Stimulated activated CD4-positive, alpha-beta T cell treated with anti-CD3 and anti-CD28 coated beads, Interleukin-12 subunit alpha, Interleukin-12 subunit beta, amount 100 ng/mL, for 4 hours (primary cell): ENCODE results near the gene NR1H4.
"Not testable (repeated sequence)": the region's sequence is repeated elsewhere in the genome, so short reads cannot be mapped to it uniquely, and the experiment has no call there.

ENCODE experiments used
- DNase-seq: peaks from one replicate; pipeline ENCODE4 v3.0.0-alpha.2; 2020

The NR1H4 gene

DNA sequence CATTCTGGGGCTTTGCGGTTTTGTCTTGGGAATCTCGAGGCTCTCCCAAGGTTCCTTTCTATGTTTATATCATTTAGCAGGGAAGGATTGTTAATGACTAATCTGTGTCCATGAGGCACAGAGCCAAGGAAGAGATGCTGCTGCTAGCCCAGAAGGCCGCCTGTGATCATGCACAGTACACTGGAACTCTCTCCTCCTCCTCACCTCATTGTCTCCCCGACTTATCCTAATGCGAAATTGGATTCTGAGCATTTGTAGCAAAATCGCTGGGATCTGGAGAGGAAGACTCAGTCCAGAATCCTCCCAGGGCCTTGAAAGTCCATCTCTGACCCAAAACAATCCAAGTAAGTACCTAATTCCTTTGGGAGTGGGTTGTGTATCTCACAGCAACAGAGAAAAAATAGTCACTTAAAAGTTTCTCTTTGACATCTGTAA, at the start of gene NR1H4:
Gene NR1H4 (plus strand): TSS at position 151 of the 435 bp plus-strand sequence. CDS start 19,458 bp downstream, outside the sequence.
- DNase-seq = no peak

- no peak for DNase-seq
These were observed 47.5 kb upstream of the NR1H4 start for GRCh38 chr12:100426145-100426544.

- DNase-seq = no peak
These were observed 46.6 kb upstream of the NR1H4 start for GRCh38 chr12:100427078-100427477.

DNA sequence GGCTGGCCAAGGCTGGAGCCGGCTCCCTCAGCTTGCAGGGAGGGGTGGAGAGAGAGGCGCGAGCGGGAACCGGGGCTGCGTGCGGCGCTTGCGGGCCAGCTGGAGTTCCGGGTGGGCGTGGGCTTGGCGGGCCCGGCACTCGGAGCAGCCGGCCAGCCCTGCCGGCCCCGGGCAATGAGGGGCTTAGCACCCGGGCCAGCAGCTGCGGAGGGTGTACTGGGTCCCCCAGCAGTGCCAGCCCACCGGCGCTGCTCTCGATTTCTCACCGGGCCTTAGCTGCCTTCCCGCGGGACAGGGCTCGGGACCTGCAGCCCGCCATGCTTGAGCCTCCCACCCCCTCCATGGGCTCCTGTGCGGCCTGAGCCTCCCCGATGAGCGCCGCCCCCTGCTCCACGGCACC, 43.4 kb upstream of the NR1H4 start:
- not testable (repeated sequence) for DNase-seq

DNA sequence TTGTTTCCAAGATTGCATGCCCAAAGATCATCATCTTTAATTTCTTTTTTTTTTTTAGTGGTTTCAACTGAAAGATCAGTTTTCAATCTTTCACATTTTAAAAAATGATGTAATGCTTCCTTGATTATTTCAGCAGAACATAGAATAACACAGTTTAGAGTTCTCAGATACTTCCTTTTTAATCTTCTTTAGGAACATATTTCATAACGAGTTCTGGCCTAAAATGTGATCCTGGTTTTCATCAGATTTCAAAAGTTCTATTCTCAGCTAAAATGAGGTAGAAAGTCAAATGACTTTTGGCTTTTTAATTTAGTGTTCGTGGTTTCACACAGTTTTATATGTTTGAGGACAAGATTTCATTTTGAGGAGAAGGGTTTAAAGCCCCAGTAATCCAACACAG, 40.0 kb upstream of the NR1H4 start:
- no peak for DNase-seq

DNA sequence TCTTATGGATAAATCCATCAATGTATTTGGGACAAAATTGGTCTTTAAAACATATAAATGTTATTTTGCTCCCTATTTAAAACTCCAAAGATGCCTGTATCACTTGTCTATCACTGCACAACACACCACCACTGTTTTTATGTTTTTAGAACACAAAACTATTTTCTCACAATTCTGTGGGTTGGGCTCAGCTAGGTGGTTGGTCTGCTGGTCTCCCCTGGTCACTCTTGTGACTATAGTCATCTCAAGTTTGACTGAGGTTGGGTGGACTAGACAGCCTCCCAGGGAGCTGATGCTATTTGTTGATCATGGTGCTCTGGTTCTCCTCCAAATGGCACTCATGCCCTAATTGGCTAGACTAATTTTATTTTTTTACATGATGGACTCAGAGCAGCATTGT, 39.5 kb upstream of the NR1H4 start:
- no peak for DNase-seq

DNA sequence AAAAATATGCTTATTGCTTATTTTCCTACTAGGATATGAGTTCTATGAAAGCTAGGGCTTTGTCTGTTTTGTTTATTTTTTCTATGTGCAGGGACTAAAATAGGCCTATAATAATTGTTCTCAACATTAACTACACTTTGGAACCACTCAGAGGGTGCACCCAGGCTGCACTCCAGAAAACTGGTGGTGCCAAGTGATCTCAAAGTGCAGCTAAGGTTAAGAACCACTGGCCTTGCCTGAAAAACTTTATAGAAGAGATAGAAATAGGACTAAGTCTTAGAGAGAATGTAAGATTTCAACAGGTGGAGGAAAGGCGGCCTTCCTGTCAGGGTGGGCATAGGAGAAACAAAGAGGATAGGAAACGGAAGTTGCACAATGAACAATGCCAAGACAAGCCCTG, 37.7 kb upstream of the NR1H4 start:
- no peak for DNase-seq

GRCh38 chr12:100437038-100437841, 36.4 kb upstream of the NR1H4 start:
- no peak for DNase-seq

DNA sequence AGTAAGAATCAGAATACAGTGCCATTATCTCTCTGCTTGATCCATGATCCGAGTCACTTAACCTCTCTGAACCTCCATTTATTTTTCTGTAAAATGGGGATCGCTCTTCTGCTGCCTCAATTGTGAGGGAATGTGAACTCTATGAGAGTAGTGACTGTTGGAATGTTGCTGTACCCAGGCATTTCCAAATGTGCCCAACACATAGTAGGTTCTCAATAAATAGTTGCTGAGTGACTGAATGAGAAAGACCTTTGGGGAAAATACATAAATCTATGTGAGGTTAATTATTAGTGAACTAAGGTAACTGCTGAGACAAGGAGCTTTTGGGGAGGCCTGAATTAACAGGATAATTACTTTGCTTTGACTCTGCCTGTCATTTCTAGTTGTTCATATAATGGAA, 33.9 kb upstream of the NR1H4 start:
- DNase-seq = no peak

DNA sequence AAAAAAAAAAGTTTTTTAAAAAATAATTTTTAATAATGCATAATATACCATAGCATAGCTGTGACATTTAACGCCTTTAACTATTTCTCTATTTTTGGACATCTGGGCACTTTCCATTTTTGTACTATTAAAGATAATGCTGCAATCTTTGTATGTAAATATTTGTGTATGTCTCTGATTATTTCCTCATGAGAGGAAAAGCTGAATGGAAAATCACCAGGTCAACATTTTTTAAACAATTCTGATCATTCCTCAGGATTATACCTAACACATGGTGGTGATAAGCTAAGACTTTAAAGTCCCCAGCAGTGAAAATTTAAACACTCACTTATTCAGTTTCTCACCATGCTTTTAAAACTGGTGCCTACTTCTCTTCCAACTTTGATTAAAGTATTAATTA, 31.3 kb upstream of the NR1H4 start:
- DNase-seq = no peak

- no peak for DNase-seq
These were observed 30.2 kb upstream of the NR1H4 start for GRCh38 chr12:100443434-100443833.

GRCh38 chr12:100445081-100445481, 28.6 kb upstream of the NR1H4 start:
- no peak for DNase-seq

- DNase-seq = no peak
These were observed 26.3 kb upstream of the NR1H4 start for GRCh38 chr12:100447381-100447780.

GRCh38 chr12:100448656-100449055, 25.0 kb upstream of the NR1H4 start:
- no peak for DNase-seq

- no peak for DNase-seq
These were observed 22.9 kb upstream of the NR1H4 start for GRCh38 chr12:100450735-100451134.

GRCh38 chr12:100453951-100454350, 19.7 kb upstream of the NR1H4 start:
- no peak for DNase-seq

DNA sequence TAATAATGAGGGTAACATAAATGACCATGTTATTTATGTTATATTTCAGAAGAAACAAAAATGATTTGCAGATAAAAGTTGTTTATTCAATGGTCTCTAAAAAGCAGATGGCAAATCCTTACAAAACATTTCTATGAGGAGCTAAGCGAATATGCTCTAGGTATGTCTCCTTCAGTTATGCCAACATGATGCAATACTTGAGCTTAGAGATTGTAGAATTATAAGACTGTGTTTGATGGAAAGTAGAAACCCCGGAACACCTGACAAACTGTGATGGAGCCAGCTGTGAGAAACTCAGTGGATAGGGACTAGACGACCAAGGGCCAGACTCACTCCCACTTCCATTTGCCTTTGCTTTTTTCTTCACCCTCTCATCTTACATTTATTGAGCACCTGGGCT, 17.8 kb upstream of the NR1H4 start:
- DNase-seq = no peak

DNA sequence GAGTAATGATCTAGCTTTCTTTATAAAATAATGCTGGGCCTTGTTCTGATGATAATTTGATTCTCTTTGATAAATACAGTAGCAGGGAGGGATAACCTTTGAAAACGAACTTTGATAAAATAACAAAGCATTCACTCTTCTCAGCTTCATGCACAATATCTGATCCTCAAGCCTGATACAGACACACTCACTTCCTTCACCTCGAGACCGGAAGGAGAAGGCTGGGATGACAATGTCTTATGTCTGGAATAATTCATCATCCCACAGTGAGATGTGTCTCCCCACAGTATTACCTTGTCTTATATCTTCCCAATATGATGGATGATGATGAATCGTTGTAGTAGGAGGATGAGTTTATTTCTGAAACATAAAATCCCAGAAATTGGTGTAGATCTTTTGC, 15.5 kb upstream of the NR1H4 start:
- DNase-seq = no peak

DNA sequence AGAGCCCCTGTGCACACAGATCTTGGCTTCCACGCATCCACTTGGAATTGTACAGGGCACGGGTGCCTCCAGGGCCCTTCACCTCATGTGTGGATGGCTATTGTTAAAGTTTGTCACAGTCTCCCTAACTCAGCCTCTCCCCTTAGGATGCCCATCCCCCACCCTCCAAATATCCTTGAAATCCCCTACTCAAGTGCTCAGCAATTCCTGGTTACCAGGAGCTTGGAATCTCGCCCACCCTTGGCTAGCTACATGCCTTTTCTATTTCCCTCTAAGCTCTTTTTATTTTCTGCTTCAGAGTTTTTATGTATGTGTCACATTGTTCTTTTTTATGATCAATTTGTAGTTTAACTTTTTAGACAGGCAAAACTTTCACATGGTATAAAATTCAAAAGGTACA, 13.0 kb upstream of the NR1H4 start:
- DNase-seq = no peak

- no peak for DNase-seq
These were observed 12.2 kb upstream of the NR1H4 start for GRCh38 chr12:100461330-100461973.

GRCh38 chr12:100463661-100464060, 10.0 kb upstream of the NR1H4 start:
- no peak for DNase-seq

DNA sequence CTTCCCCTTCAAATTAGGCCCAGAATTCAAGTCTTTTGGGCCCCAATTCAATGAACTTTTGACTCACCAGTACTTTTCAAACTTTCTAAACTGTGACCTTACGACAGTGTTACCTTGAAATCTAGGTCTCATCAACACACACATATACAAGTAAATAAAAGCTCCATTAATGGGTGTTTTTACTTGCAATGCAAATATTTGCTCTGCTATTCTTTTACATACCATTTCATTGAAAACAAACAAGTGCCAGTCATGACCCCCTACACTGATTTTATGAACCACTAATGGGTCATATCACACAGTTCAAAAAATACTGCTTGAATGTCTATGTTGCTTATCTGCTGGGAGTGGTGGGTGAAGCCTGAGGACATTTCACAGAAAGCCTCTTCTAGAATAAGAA, 9.1 kb upstream of the NR1H4 start:
- no peak for DNase-seq

DNA sequence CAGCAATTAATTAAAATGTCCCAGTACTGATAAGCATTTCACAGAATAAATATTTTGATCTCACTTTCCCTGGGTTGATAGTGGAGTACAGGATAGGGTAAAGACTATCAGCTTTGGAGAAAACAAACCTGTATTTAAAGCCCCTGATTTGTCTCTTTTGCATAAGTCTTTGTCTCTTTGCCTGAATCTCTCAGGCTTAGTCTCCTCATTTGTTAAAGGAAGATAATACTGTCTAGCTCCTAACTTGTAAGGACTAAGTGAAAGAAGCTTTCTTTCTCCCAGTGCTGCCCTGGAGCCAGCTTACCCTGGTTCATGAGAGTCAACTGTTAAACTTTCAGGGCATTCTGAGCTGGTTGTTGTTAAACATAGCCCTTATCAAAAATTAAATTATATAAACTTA, 5.5 kb upstream of the NR1H4 start:
- no peak for DNase-seq

- DNase-seq = no peak
These were observed 1.3 kb upstream of the NR1H4 start for GRCh38 chr12:100472325-100472724.
